OCI-M2 (cell line): ENCODE results near the gene GOSR2.
"Not testable (repeated sequence)": the region's sequence is repeated elsewhere in the genome, so short reads cannot be mapped to it uniquely, and the experiment has no call there.

Source experiments
- DNase-seq: peaks from one replicate; lab custom pipeline; 2025; ENCODE audit not compliant: unreplicated experiment; lab: John Stamatoyannopoulos, UW

The GOSR2 gene

GRCh38 chr17:46892192-46892703 lies 30.7 kb upstream of the GOSR2 start:
- DNase-seq: no peak

- no peak for DNase-seq
Measured at GRCh38 chr17:46894024-46894423, 28.9 kb upstream of the GOSR2 start.

- no peak for DNase-seq
Measured at GRCh38 chr17:46894476-46895151, 28.3 kb upstream of the GOSR2 start.

GRCh38 chr17:46895171-46895570 lies 27.8 kb upstream of the GOSR2 start:
- no peak for DNase-seq

- no peak for DNase-seq
Measured at GRCh38 chr17:46896991-46897390, 26.0 kb upstream of the GOSR2 start.

- DNase-seq: no peak
Measured at GRCh38 chr17:46898364-46898763, 24.6 kb upstream of the GOSR2 start.

GRCh38 chr17:46898860-46899259 lies 24.1 kb upstream of the GOSR2 start:
- DNase-seq: no peak

- no peak for DNase-seq
Measured at GRCh38 chr17:46901291-46901690, 21.7 kb upstream of the GOSR2 start.

- no peak for DNase-seq
Measured at GRCh38 chr17:46903762-46904672, 18.9 kb upstream of the GOSR2 start.

- DNase-seq: no peak
Measured at GRCh38 chr17:46908068-46908737, 14.8 kb upstream of the GOSR2 start.

- DNase-seq: no peak
Measured at GRCh38 chr17:46910179-46910927, 12.6 kb upstream of the GOSR2 start.

- DNase-seq: no peak
Measured at GRCh38 chr17:46911311-46911710, 11.6 kb upstream of the GOSR2 start.

- no peak for DNase-seq
Measured at GRCh38 chr17:46915596-46915995, 7.4 kb upstream of the GOSR2 start.

- no peak for DNase-seq
Measured at GRCh38 chr17:46916211-46916610, 6.7 kb upstream of the GOSR2 start.

GRCh38 chr17:46916623-46917022 lies 6.3 kb upstream of the GOSR2 start:
- DNase-seq: no peak

- no peak for DNase-seq
Measured at GRCh38 chr17:46917041-46917440, 5.9 kb upstream of the GOSR2 start.

GRCh38 chr17:46917516-46917915 lies 5.4 kb upstream of the GOSR2 start:
- DNase-seq: no peak

GRCh38 chr17:46921962-46922361 lies 998 bp upstream of the GOSR2 start:
- not testable (repeated sequence) for DNase-seq

- DNase-seq: no peak
Measured at GRCh38 chr17:46922487-46922803, 515 bp upstream of the GOSR2 start.

GRCh38 chr17:46925185-46925868 lies 2.4 kb downstream of the GOSR2 start:
- no peak for DNase-seq
